ENCODE data around the gene MRFAP1L1. TPM values are rescaled to one million over a fixed set of nuclear protein-coding genes. Genes with fewer than 3 reads are reported as not detected.

MRFAP1L1 gene
- polyA plus RNA-seq, 3 donors: 7.6 to 19.1 (median 13.8) TPM

GRCh38 chr4:6750286-6751221 lies 40.9 kb upstream of the MRFAP1L1 start:
- H3K36me3 ChIP-seq (replicated peaks in 1 of 2; ENCODE audit: control insufficient read depth in 1 of 2, insufficient read depth in 2 of 2, low read length in 2 of 2): no peaks in the 10 kb centered on the region
- Mint-ChIP-seq H3K4me3 (no peak overlapping the region), H3K36me3 (no peaks in the 10 kb centered on the region), H3K27ac (peak overlapping the region in 1 of 7 donors; percentile 54), H3K9me3 (no peaks in the 10 kb centered on the region), H3K27me3 (ENCODE audit: low read depth in 3 of 3) (peaks cover 1 to 6% (median 4%) of the 10 kb centered on the region in 3 donors), H3K4me1 (peaks cover 20% of the 10 kb centered on the region)
- H3K4me3 ChIP-seq (replicated peaks in 1 of 3; ENCODE audit: low read depth in 2 of 3, low read length in 3 of 3): no peak overlapping the region
- no peak for DNase-seq
- H3K79me2 ChIP-seq (ENCODE audit: insufficient read depth, low read length): no peaks in the 10 kb centered on the region
- intact Hi-C loops (cut with micrococcal nuclease): no loop called here
- H3K9me3 ChIP-seq (replicated peaks in 1 of 2; ENCODE audit: control insufficient read depth in 1 of 2, insufficient read depth in 1 of 2, low read length in 2 of 2): no peaks in the 10 kb centered on the region
- no peak overlapping the region for H3K4me2 ChIP-seq (replicated peaks; ENCODE audit: extremely low read depth, low read length, poor library complexity, severe bottlenecking)
- 94% methylated on average over 14 of the region's 23 CpGs for WGBS (ENCODE audit: insufficient coverage)
- no peak overlapping the region for H3K9ac ChIP-seq (ENCODE audit: insufficient read depth, low read length, poor library complexity, severe bottlenecking)
- no peaks in the 10 kb centered on the region for H4K20me1 ChIP-seq (ENCODE audit: insufficient read depth, low read length)
- TF ChIP-seq CTCF (IDR thresholded peaks at IDR 0.05): no peak
- H2AFZ ChIP-seq (ENCODE audit: insufficient read depth, low read depth, low read length, poor library complexity, severe bottlenecking): no peak overlapping the region
- peaks cover 20 to 23% of the 10 kb centered on the region in 2 donors for H3K4me1 ChIP-seq (ENCODE audit: control insufficient read depth in 1 of 2, insufficient read depth in 2 of 2, low read length in 2 of 2)
- no peak overlapping the region for H3K27ac ChIP-seq (ENCODE audit: low read depth in 1 of 2, low read length in 2 of 2)
- H3K27me3 ChIP-seq (ENCODE audit: control insufficient read depth in 2 of 2, insufficient read depth in 2 of 2, low read length in 2 of 2): no peaks in the 10 kb centered on the region

GRCh38 chr4:6749340-6750171 lies 39.9 kb upstream of the MRFAP1L1 start:
- peaks cover 20 to 23% of the 10 kb centered on the region in 2 donors for H3K4me1 ChIP-seq (ENCODE audit: control insufficient read depth in 1 of 2, insufficient read depth in 2 of 2, low read length in 2 of 2)

More at GRCh38 chr4:6749340-6750171, 39.9 kb upstream of the MRFAP1L1 start:
- H3K36me3 ChIP-seq (replicated peaks in 1 of 2; ENCODE audit: control insufficient read depth in 1 of 2, insufficient read depth in 2 of 2, low read length in 2 of 2): no peaks in the 10 kb centered on the region
- H3K27ac Mint-ChIP-seq: no peak overlapping the region
- no peaks in the 10 kb centered on the region for H3K36me3 Mint-ChIP-seq
- WGBS (ENCODE audit: insufficient coverage): 83% methylated on average over 25 of the region's 25 CpGs
- H3K4me1 Mint-ChIP-seq: peaks cover 20% of the 10 kb centered on the region
- H3K9me3 ChIP-seq (replicated peaks in 1 of 2; ENCODE audit: control insufficient read depth in 1 of 2, insufficient read depth in 1 of 2, low read length in 2 of 2): no peaks in the 10 kb centered on the region
- H4K20me1 ChIP-seq (ENCODE audit: insufficient read depth, low read length): no peaks in the 10 kb centered on the region
- H3K27me3 Mint-ChIP-seq (ENCODE audit: low read depth in 3 of 3): peaks cover 1 to 8% (median 4%) of the 10 kb centered on the region in 3 donors
- H3K9ac ChIP-seq (ENCODE audit: insufficient read depth, low read length, poor library complexity, severe bottlenecking): no peak overlapping the region
- no peak overlapping the region for H2AFZ ChIP-seq (ENCODE audit: insufficient read depth, low read depth, low read length, poor library complexity, severe bottlenecking)
- H3K4me3 ChIP-seq (replicated peaks in 1 of 3; ENCODE audit: low read depth in 2 of 3, low read length in 3 of 3): no peak overlapping the region
- H3K4me2 ChIP-seq (replicated peaks; ENCODE audit: extremely low read depth, low read length, poor library complexity, severe bottlenecking): no peak overlapping the region
- no peaks in the 10 kb centered on the region for H3K27me3 ChIP-seq (ENCODE audit: control insufficient read depth in 2 of 2, insufficient read depth in 2 of 2, low read length in 2 of 2)
- no peak overlapping the region for H3K27ac ChIP-seq (ENCODE audit: low read depth in 1 of 2, low read length in 2 of 2)
- DNase-seq: no peak
- no peaks in the 10 kb centered on the region for H3K9me3 Mint-ChIP-seq
- no peak overlapping the region for H3K4me3 Mint-ChIP-seq
- no peaks in the 10 kb centered on the region for H3K79me2 ChIP-seq (ENCODE audit: insufficient read depth, low read length)
- intact Hi-C loops (cut with micrococcal nuclease): no loop called here
- TF ChIP-seq CTCF (IDR thresholded peaks at IDR 0.05): no peak
